Muscle layer of duodenum (tissue), 2 donors: ENCODE data around the gene NEURL3.
"Not testable (repeated sequence)": the region's sequence is repeated elsewhere in the genome, so short reads cannot be mapped to it uniquely, and the experiment has no call there.

Experiments used
- H3K27ac ChIP-seq: one replicate; pipeline ENCODE4 v1.7.0; 2013; ENCODE audit warnings: mild to moderate bottlenecking, low read length
- H3K27me3 ChIP-seq: one replicate; pipeline ENCODE4 v1.7.0; 2013; ENCODE audit warnings: low read depth, mild to moderate bottlenecking, control low read depth, low read length
- H3K36me3 ChIP-seq, 2 donors: one replicate each; pipeline ENCODE4 v1.7.0; 2013; ENCODE audit warnings: low read length in 2 of 2, control low read depth in 1 of 2, mild to moderate bottlenecking in 1 of 2; ENCODE audit not compliant: insufficient read depth in 2 of 2, control insufficient read depth in 1 of 2
- H3K4me1 ChIP-seq, 2 donors: one replicate each; pipeline ENCODE4 v1.7.0; 2013; ENCODE audit warnings: low read length in 2 of 2, mild to moderate bottlenecking in 2 of 2, control low read depth in 1 of 2, moderate library complexity in 1 of 2; ENCODE audit not compliant: insufficient read depth in 2 of 2, control insufficient read depth in 1 of 2
- H3K4me3 ChIP-seq, 2 donors: one replicate each; pipeline ENCODE4 v1.7.0; 2013; ENCODE audit warnings: low read length in 2 of 2, low read depth in 1 of 2, mild to moderate bottlenecking in 1 of 2
- H3K9me3 ChIP-seq, 2 donors: one replicate each; pipeline ENCODE4 v1.7.0; 2013; ENCODE audit warnings: low read length in 2 of 2, control low read depth in 1 of 2, mild to moderate bottlenecking in 1 of 2; ENCODE audit not compliant: control insufficient read depth in 1 of 2
- donor health status: healthy.

NEURL3 gene

DNA sequence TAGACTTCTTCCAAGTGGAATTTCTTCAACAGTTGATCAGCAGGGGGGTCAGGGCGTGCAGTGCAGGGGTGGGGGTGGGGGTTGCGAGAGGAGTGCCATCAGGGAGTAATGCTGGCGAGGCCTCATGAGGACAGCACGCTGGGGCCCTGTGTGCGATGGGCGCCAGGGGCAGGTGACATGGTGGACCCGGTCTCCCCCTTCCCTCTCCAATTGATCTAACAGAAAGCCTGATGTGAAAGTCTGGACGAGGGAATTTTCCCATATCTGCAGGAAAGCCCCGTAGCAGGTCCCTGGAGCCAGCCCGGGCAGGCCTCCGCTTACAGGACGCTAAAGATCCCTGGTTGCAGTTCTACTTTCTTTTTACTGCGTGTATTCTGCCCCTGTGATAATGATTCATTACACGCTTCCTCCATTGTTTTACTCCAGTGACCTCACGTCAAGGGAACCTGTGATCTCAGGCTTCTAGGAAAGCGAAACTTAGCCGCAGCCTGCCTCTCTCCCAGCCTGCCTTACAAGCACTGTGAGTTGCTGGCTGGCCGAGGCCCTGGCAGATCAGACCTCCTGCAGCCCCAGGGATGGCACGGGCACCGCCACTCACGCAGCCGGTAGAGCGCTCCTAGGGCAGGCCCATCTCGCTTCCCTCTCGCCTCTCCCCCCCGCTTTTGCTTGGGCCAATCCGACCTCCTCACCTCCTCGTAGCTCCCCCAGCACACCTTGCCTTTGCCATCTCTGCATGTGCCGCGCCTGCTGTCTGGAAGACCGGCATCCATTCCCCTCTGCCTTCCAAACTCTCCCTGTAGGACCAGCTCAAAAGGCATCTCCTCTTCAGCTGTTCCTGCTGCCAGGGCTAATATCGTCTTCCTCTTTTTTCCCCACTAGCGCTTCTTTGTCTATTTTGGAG, 19.2 kb downstream of the NEURL3 start:
- Histone ChIP-seq H3K36me3 (no peaks in the 10 kb centered on the region), H3K9me3 (no peaks in the 10 kb centered on the region), H3K27ac (peak overlapping the region; percentile 89), H3K4me1 (no peaks in the 10 kb centered on the region), H3K4me3 (peak overlapping the region; percentile 63 to 72), H3K27me3 (no peaks in the 10 kb centered on the region)

DNA sequence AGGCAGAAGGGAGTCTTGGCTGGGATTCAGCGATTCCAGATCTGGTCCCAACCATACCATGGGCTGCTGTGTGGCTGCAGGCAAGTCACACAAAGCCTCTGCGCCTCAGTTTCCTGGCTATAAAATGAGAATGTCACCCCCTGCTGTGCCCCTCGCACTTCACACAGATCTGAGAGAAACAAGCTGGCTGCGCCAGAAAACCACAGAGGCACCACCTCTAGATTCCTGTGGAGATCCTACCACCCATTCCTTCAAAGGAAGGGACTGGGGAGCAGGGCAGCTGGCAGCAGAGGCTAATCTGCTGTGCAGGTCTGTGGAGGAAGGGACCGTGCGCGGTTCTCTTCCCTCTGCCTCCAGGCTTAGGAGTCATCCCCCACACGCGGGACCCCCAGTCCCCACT, 19.8 kb downstream of the NEURL3 start:
- Histone ChIP-seq H3K36me3 (no peaks in the 10 kb centered on the region), H3K4me3 (peak overlapping the region; percentile 63 to 72), H3K4me1 (no peaks in the 10 kb centered on the region), H3K27me3 (no peaks in the 10 kb centered on the region), H3K9me3 (peaks cover 0 to 2% of the 10 kb centered on the region in 2 donors), H3K27ac (peak overlapping the region; percentile 89)

GRCh38 chr2:96484091-96484490, 21.1 kb downstream of the NEURL3 start:
- no peak overlapping the region for H3K27ac ChIP-seq

DNA sequence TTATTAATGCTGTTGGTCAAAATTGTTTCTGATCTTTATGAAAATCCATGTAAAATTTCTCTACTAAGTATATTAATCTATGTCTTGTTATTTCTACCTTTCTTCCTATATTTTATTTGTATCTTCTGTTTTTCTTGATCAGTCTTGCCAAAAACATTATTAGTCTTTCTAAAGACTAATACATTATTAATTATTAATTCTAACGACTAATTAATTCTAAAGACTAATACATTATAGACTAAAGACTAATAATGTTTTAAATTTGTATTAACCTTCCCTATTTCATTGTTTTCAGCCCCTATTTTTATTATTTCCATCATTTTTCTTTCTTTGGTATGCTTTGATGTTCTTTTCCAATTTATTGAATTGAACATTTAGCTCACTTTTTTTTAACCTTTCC, 27.7 kb downstream of the NEURL3 start:
- no peak overlapping the region for H3K4me3 ChIP-seq
- H3K9me3 ChIP-seq = peaks cover 0 to 2% of the 10 kb centered on the region in 2 donors
- no peaks in the 10 kb centered on the region for H3K27me3 ChIP-seq

More at GRCh38 chr2:96484091-96484490, 21.1 kb downstream of the NEURL3 start:
- Histone ChIP-seq H3K4me3 (no peak overlapping the region), H3K9me3 (peaks cover 0 to 2% of the 10 kb centered on the region in 2 donors), H3K36me3 (no peaks in the 10 kb centered on the region), H3K4me1 (no peaks in the 10 kb centered on the region), H3K27me3 (no peaks in the 10 kb centered on the region)

DNA sequence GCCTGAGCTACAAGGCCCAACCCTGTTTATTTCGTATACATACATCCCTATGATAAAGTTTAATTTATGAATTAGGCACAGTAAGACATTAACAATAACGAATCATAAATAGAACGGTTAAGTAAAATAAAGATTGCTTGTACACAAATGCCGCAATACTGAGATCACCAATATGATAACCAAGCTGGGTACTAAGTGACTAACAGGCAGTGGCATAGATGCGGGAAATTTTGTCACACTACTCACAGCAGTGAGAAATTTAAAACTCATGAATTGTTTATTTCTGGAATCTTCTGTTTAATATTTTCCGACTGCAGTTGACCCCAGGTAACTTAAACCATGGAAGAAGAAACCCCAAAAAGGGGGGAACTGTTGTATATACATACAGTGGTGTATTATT, 33.4 kb downstream of the NEURL3 start:
- Histone ChIP-seq H3K36me3 (no peaks in the 10 kb centered on the region), H3K9me3 (no peaks in the 10 kb centered on the region), H3K27me3 (no peaks in the 10 kb centered on the region), H3K27ac (no peak overlapping the region), H3K4me1 (peaks cover 0 to 5% of the 10 kb centered on the region in 2 donors), H3K4me3 (no peak overlapping the region)

More for the DNA sequence above, 27.7 kb downstream of the NEURL3 start:
- H3K36me3 ChIP-seq = no peaks in the 10 kb centered on the region
- no peaks in the 10 kb centered on the region for H3K4me1 ChIP-seq
- H3K27ac ChIP-seq = no peak overlapping the region

DNA sequence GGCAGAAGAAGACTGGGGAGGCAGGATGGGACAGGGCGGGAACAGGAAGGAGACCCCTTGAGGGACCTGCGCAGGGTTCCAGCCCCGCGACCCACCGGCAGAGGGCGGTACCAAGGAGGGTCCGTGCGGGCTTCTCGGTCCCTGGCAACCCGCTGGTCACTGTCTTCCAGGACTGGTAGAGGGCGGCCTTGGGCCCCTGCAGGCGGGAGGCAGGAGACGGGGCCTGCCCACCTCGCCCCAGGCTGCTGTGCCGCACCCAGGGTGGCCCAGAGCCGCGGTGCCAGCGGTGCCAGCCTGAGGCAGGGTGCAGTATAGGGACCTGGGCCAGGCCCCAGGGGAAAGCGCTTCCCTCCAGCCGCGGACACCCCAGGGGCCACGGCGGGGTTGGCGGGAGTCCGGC, 34.5 kb downstream of the NEURL3 start:
- H3K4me1 ChIP-seq = peaks cover 0 to 5% of the 10 kb centered on the region in 2 donors
- no peak overlapping the region for H3K27ac ChIP-seq
- no peaks in the 10 kb centered on the region for H3K36me3 ChIP-seq
- H3K9me3 ChIP-seq = no peaks in the 10 kb centered on the region
- H3K27me3 ChIP-seq = no peaks in the 10 kb centered on the region
- peak overlapping the region in 1 of 2 donors; percentile 20 for H3K4me3 ChIP-seq

DNA sequence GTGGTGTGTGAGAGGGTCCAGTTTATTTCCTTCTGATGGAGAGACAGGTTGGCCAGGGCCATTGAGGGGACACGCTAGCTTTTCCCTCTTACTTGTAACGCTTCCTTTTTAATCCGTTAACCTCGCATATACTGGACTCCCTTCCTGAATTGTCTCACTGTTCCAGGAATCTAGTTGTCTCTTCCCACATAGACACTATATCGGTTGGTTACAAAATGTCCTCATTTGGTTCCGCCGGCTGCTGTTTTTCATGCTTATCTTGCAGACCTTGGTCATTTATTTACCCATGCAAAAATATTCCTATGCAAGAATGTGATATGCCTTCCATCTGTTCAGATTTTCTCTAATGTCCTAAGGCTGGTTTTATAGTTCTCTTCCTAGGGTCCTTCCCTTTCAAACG, 35.0 kb downstream of the NEURL3 start:
- H3K36me3 ChIP-seq = no peaks in the 10 kb centered on the region
- H3K4me3 ChIP-seq = no peak overlapping the region
- H3K4me1 ChIP-seq = peaks cover 0 to 5% of the 10 kb centered on the region in 2 donors
- no peaks in the 10 kb centered on the region for H3K9me3 ChIP-seq
- H3K27me3 ChIP-seq = no peaks in the 10 kb centered on the region
- H3K27ac ChIP-seq = no peak overlapping the region

DNA sequence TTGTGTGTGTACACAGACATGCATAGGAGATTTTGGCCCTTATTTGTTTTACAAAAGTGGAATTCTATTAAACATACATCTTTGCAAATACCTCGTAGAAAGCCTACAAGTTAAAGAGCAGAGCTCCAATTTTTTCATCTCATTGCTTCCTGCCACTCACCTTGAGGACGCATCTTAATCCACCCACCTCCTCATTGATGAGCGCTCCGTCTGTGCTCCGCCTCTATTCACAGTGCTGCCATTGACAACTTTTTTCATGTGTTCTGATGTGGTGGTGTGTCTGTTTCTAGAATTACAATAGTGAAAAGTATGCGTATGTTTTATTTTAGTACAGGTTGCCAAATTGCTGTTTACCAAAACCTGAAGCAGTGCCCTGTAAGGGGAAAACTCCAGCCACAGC, 36.3 kb downstream of the NEURL3 start:
- no peaks in the 10 kb centered on the region for H3K9me3 ChIP-seq
- H3K4me1 ChIP-seq = peaks cover 0 to 5% of the 10 kb centered on the region in 2 donors
- H3K27ac ChIP-seq = no peak overlapping the region
- H3K36me3 ChIP-seq = no peaks in the 10 kb centered on the region
- no peaks in the 10 kb centered on the region for H3K27me3 ChIP-seq
- H3K4me3 ChIP-seq = no peak overlapping the region

GRCh38 chr2:96464651-96465050, 40.5 kb downstream of the NEURL3 start:
- no peaks in the 10 kb centered on the region for H3K36me3 ChIP-seq
- no peaks in the 10 kb centered on the region for H3K4me1 ChIP-seq
- no peak overlapping the region for H3K27ac ChIP-seq
- H3K4me3 ChIP-seq = no peak overlapping the region
- H3K9me3 ChIP-seq = no peaks in the 10 kb centered on the region
- H3K27me3 ChIP-seq = no peaks in the 10 kb centered on the region

GRCh38 chr2:96464061-96464460, 41.1 kb downstream of the NEURL3 start:
- Histone ChIP-seq H3K36me3 (no peaks in the 10 kb centered on the region), H3K4me1 (no peaks in the 10 kb centered on the region), H3K27ac (no peak overlapping the region), H3K9me3 (no peaks in the 10 kb centered on the region), H3K4me3 (no peak overlapping the region), H3K27me3 (no peaks in the 10 kb centered on the region)

GRCh38 chr2:96463119-96463518, 42.0 kb downstream of the NEURL3 start:
- no peaks in the 10 kb centered on the region for H3K9me3 ChIP-seq
- no peak overlapping the region for H3K27ac ChIP-seq
- H3K4me3 ChIP-seq = no peak overlapping the region
- no peaks in the 10 kb centered on the region for H3K27me3 ChIP-seq
- H3K4me1 ChIP-seq = no peaks in the 10 kb centered on the region
- no peaks in the 10 kb centered on the region for H3K36me3 ChIP-seq

GRCh38 chr2:96461616-96462015, 43.5 kb downstream of the NEURL3 start:
- not testable (repeated sequence) for H3K27me3 ChIP-seq, H3K36me3 ChIP-seq, H3K27ac ChIP-seq, H3K4me3 ChIP-seq, H3K9me3 ChIP-seq, H3K4me1 ChIP-seq
